HL-60 (cell line): ENCODE results near the gene GRIN2D.

ENCODE experiments used
- POLR2AphosphoS5 ChIP-seq: IDR thresholded peaks from 2 replicates; pipeline ENCODE4 v1.6.1; 2012; ENCODE audit warnings: low read depth
- SPI1 ChIP-seq: IDR thresholded peaks from 2 replicates; pipeline ENCODE4 v1.6.1; 2012; ENCODE audit warnings: low read depth, mild to moderate bottlenecking, borderline replicate concordance
- TF ChIP-seq, protein P1 (sequence below): IDR thresholded peaks from one replicate; pipeline ENCODE4 v1.5.1; 2011; ENCODE audit warnings: low read length, control low read depth, inconsistent platforms; ENCODE audit not compliant: insufficient read depth
- TF ChIP-seq, protein P2 (sequence below): IDR thresholded peaks from 2 replicates; pipeline ENCODE4 v1.6.1; 2012; ENCODE audit warnings: low read depth; ENCODE audit not compliant: insufficient replicate concordance

DNA sequence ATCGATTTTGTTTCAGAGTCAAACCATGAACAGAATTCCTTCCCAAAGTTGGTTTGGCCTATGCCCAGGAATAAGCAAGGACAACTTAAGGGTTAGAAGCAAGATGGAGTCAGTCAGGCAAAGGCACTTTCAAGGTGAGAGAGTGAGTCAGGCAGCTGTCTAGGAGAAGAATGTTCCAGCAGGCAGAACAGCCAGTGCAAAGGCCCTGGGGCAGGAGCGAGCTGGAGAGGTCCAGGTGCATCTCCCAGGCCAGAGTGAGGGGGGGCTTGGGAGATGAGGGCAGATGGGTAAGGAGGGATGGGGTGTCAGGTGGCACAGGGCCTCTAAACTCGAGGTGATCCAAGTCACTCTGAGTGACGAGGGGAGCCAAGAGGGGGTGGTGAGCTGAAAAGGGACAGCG lies 43.1 kb downstream of the GRIN2D start:
- TF ChIP-seq, protein P1, sequence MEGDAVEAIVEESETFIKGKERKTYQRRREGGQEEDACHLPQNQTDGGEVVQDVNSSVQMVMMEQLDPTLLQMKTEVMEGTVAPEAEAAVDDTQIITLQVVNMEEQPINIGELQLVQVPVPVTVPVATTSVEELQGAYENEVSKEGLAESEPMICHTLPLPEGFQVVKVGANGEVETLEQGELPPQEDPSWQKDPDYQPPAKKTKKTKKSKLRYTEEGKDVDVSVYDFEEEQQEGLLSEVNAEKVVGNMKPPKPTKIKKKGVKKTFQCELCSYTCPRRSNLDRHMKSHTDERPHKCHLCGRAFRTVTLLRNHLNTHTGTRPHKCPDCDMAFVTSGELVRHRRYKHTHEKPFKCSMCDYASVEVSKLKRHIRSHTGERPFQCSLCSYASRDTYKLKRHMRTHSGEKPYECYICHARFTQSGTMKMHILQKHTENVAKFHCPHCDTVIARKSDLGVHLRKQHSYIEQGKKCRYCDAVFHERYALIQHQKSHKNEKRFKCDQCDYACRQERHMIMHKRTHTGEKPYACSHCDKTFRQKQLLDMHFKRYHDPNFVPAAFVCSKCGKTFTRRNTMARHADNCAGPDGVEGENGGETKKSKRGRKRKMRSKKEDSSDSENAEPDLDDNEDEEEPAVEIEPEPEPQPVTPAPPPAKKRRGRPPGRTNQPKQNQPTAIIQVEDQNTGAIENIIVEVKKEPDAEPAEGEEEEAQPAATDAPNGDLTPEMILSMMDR, result no peak
- TF ChIP-seq POLR2AphosphoS5 (no peak), SPI1 (no peak)
- TF ChIP-seq, protein P2, sequence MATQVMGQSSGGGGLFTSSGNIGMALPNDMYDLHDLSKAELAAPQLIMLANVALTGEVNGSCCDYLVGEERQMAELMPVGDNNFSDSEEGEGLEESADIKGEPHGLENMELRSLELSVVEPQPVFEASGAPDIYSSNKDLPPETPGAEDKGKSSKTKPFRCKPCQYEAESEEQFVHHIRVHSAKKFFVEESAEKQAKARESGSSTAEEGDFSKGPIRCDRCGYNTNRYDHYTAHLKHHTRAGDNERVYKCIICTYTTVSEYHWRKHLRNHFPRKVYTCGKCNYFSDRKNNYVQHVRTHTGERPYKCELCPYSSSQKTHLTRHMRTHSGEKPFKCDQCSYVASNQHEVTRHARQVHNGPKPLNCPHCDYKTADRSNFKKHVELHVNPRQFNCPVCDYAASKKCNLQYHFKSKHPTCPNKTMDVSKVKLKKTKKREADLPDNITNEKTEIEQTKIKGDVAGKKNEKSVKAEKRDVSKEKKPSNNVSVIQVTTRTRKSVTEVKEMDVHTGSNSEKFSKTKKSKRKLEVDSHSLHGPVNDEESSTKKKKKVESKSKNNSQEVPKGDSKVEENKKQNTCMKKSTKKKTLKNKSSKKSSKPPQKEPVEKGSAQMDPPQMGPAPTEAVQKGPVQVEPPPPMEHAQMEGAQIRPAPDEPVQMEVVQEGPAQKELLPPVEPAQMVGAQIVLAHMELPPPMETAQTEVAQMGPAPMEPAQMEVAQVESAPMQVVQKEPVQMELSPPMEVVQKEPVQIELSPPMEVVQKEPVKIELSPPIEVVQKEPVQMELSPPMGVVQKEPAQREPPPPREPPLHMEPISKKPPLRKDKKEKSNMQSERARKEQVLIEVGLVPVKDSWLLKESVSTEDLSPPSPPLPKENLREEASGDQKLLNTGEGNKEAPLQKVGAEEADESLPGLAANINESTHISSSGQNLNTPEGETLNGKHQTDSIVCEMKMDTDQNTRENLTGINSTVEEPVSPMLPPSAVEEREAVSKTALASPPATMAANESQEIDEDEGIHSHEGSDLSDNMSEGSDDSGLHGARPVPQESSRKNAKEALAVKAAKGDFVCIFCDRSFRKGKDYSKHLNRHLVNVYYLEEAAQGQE, result no peak
